Keratinocyte (primary cell): ENCODE results near the gene ADSS2. TPM values are rescaled to one million over a fixed set of nuclear protein-coding genes. Genes with fewer than 3 reads are reported as not detected.

Experiments
- DNase-seq: peaks from one replicate; pipeline ENCODE4 v3.0.0-alpha.2; 2011; ENCODE audit warnings: low read depth, missing footprints, low spot score
- FAIRE-seq: peaks from 2 replicates; lab custom pipeline; 2011; peaks lifted over from hg19 to GRCh38; lab: Jason Lieb, UNC
- H2AFZ ChIP-seq: 2 replicates; pipeline ENCODE4 v1.6.0; 2012; ENCODE audit warnings: low read length, control low read depth, inconsistent platforms; ENCODE audit not compliant: control insufficient read depth
- H3K27ac ChIP-seq: 2 replicates; pipeline ENCODE4 v1.5.1; 2011; ENCODE audit warnings: low read length; ENCODE audit not compliant: control insufficient read depth, insufficient read depth
- H3K27me3 ChIP-seq: 3 replicates; pipeline ENCODE4 v1.6.0; 2011; ENCODE audit warnings: low read length; ENCODE audit not compliant: control insufficient read depth, insufficient read depth; ENCODE audit errors: extremely low read depth
- H3K36me3 ChIP-seq, 2 experiments: 2 replicates in 1 of 2; 3 replicates in 1 of 2; pipeline ENCODE4 v1.5.1; 2011; ENCODE audit warnings: low read length in 2 of 2, mild to moderate bottlenecking in 1 of 2; ENCODE audit not compliant: control insufficient read depth in 2 of 2, insufficient read depth in 2 of 2; ENCODE audit errors: extremely low read depth in 1 of 2
- H3K4me1 ChIP-seq: 3 replicates; pipeline ENCODE4 v1.5.1; 2011; ENCODE audit warnings: low read length; ENCODE audit not compliant: control insufficient read depth, insufficient read depth; ENCODE audit errors: extremely low read depth
- H3K4me2 ChIP-seq: 3 replicates; pipeline ENCODE4 v1.6.0; 2011; ENCODE audit warnings: low read depth, low read length; ENCODE audit not compliant: control insufficient read depth, insufficient read depth; ENCODE audit errors: extremely low read depth
- H3K4me3 ChIP-seq, 3 experiments: fragments of 200-600 bp in 1 of 3; sonication (generic) in 1 of 3; 2 replicates in 2 of 3; 3 replicates in 1 of 3; pipeline ENCODE4 v1.5.1; 2011 to 2016; ENCODE audit warnings: low read length in 3 of 3, mild to moderate bottlenecking in 3 of 3, control low read depth in 2 of 3, inconsistent platforms in 1 of 3, low read depth in 1 of 3, mixed read lengths in 1 of 3, mixed run types in 1 of 3, moderate library complexity in 1 of 3; ENCODE audit not compliant: control insufficient read depth in 2 of 3, insufficient read depth in 2 of 3; ENCODE audit errors: extremely low read depth in 1 of 3
- H3K79me2 ChIP-seq: 2 replicates; pipeline ENCODE4 v1.6.0; 2012; ENCODE audit warnings: low read length; ENCODE audit not compliant: control insufficient read depth, insufficient read depth
- H3K9ac ChIP-seq: 3 replicates; pipeline ENCODE4 v1.6.0; 2011; ENCODE audit warnings: low read length; ENCODE audit not compliant: control insufficient read depth, insufficient read depth; ENCODE audit errors: extremely low read depth
- H3K9me1 ChIP-seq: 3 replicates; pipeline ENCODE4 v1.6.0; 2011; ENCODE audit warnings: low read length; ENCODE audit not compliant: control insufficient read depth, insufficient read depth; ENCODE audit errors: extremely low read depth
- H3K9me3 ChIP-seq: 2 replicates; pipeline ENCODE4 v1.5.1; 2012; ENCODE audit warnings: low read depth, low read length; ENCODE audit not compliant: control insufficient read depth
- H4K20me1 ChIP-seq: 3 replicates; pipeline ENCODE4 v1.6.0; 2011; ENCODE audit warnings: low read length; ENCODE audit not compliant: control insufficient read depth, insufficient read depth; ENCODE audit errors: extremely low read depth
- CTCF ChIP-seq, 3 experiments: IDR thresholded peaks in 1 of 3; conservative IDR thresholded peaks in 1 of 3; optimal IDR thresholded peaks in 1 of 3; 2 replicates in 2 of 3; 3 replicates in 1 of 3; pipeline versions ENCODE3 to v1.5.1; 2011; ENCODE audit warnings: low read length in 3 of 3, mild to moderate bottlenecking in 3 of 3, moderate library complexity in 2 of 3, control low read depth in 1 of 3, inconsistent platforms in 1 of 3; ENCODE audit not compliant: insufficient read depth in 2 of 3; ENCODE audit errors: extremely low read depth in 1 of 3
- EZH2 ChIP-seq: IDR thresholded peaks from one replicate; pipeline ENCODE4 v1.6.1; 2012; ENCODE audit warnings: inconsistent platforms, mild to moderate bottlenecking, low read length, moderate library complexity
- dilution Hi-C: fragments of 300-500 bp; cut with MboI; formaldehyde crosslinking; loops from one replicate; pipeline ENCODE4 v1.7.0; 2020; ENCODE audit warnings: low sequenced_read_pairs; ENCODE audit not compliant: extremely low pct_ligation_motif_present
- polyA plus RNA-seq, 5 experiments: library from polyadenylated mRNA; depleted of rRNA in 3 of 5; stranded (reverse) in 3 of 5; stranded (forward) in 1 of 5; unstranded in 1 of 5; fragments of >200 nt; gene quantifications; 1 replicate in 1 of 5; 2 replicates in 3 of 5; 3 replicates in 1 of 5; pipeline versions ENCODE4 v1.2.1 to v1.2.3, GENCODE V29; 2011 to 2012; ENCODE audit warnings: missing spikeins in 2 of 5, low read depth in 1 of 5, low replicate concordance in 1 of 5

Gene ADSS2
- polyA plus RNA-seq, 1 donor (not counting 4 experiments of a cell fraction or from before 2014, with no cell fraction given), result 53.5 TPM

- DNase-seq (no peak), FAIRE-seq (no peak)
- Histone ChIP-seq H3K79me2 (no peaks in the 10 kb centered on the region), H4K20me1 (no peaks in the 10 kb centered on the region), H3K4me1 (no peaks in the 10 kb centered on the region), H3K4me2 (no peak overlapping the region), H3K9me1 (no peaks in the 10 kb centered on the region), H3K27ac (no peak overlapping the region), H3K36me3 (peaks cover 7 to 19% of the 10 kb centered on the region in 2 experiments), H3K9ac (no peak overlapping the region), H3K27me3 (no peaks in the 10 kb centered on the region), H3K4me3 (no peak overlapping the region), H2AFZ (no peak overlapping the region), H3K9me3 (peaks cover 2% of the 10 kb centered on the region)
- dilution Hi-C loops, result no loop called here
- TF ChIP-seq EZH2, result no peak
- no peak for TF ChIP-seq CTCF (optimal IDR thresholded peaks at IDR 0.05 in 1 of 3, IDR thresholded peaks at IDR 0.05 in 1 of 3, conservative IDR thresholded peaks at IDR 0.05 in 1 of 3; ENCODE audit: extremely low read depth in 1 of 3, insufficient read depth in 2 of 3, low read length in 3 of 3)
Observed at GRCh38 chr1:244405856-244406255, 45.9 kb downstream of the ADSS2 start.

GRCh38 chr1:244403431-244403830 is 48.3 kb downstream of the ADSS2 start:
- H4K20me1 ChIP-seq, result no peaks in the 10 kb centered on the region
- no peak overlapping the region for H3K27ac ChIP-seq
- H3K4me3 ChIP-seq, result no peak overlapping the region
- H3K4me2 ChIP-seq, result no peak overlapping the region
- no peaks in the 10 kb centered on the region for H3K79me2 ChIP-seq
- no peaks in the 10 kb centered on the region for H3K9me1 ChIP-seq
- TF ChIP-seq EZH2 (no peak), CTCF (optimal IDR thresholded peaks at IDR 0.05 in 1 of 3, IDR thresholded peaks at IDR 0.05 in 1 of 3, conservative IDR thresholded peaks at IDR 0.05 in 1 of 3; ENCODE audit: extremely low read depth in 1 of 3, insufficient read depth in 2 of 3, low read length in 3 of 3) (no peak)
- H3K36me3 ChIP-seq, result peaks cover 5 to 7% of the 10 kb centered on the region in 2 experiments
- no peak overlapping the region for H3K9ac ChIP-seq
- peaks cover 2% of the 10 kb centered on the region for H3K9me3 ChIP-seq
- FAIRE-seq (no peak), DNase-seq (no peak)
- no peak overlapping the region for H2AFZ ChIP-seq
- H3K4me1 ChIP-seq, result no peaks in the 10 kb centered on the region
- no peaks in the 10 kb centered on the region for H3K27me3 ChIP-seq
- dilution Hi-C loops, result no loop called here
